Muscle layer of duodenum (tissue), 2 donors: ENCODE data around the gene IMPA2.
"Not testable (repeated sequence)": the region's sequence is repeated elsewhere in the genome, so short reads cannot be mapped to it uniquely, and the experiment has no call there.

Source experiments
- H3K27ac ChIP-seq: one replicate; pipeline ENCODE4 v1.7.0; 2013; ENCODE audit warnings: mild to moderate bottlenecking, low read length
- H3K27me3 ChIP-seq: one replicate; pipeline ENCODE4 v1.7.0; 2013; ENCODE audit warnings: low read depth, mild to moderate bottlenecking, control low read depth, low read length
- H3K36me3 ChIP-seq, 2 donors: one replicate each; pipeline ENCODE4 v1.7.0; 2013; ENCODE audit warnings: low read length in 2 of 2, control low read depth in 1 of 2, mild to moderate bottlenecking in 1 of 2; ENCODE audit not compliant: insufficient read depth in 2 of 2, control insufficient read depth in 1 of 2
- H3K4me1 ChIP-seq, 2 donors: one replicate each; pipeline ENCODE4 v1.7.0; 2013; ENCODE audit warnings: low read length in 2 of 2, mild to moderate bottlenecking in 2 of 2, control low read depth in 1 of 2, moderate library complexity in 1 of 2; ENCODE audit not compliant: insufficient read depth in 2 of 2, control insufficient read depth in 1 of 2
- H3K4me3 ChIP-seq, 2 donors: one replicate each; pipeline ENCODE4 v1.7.0; 2013; ENCODE audit warnings: low read length in 2 of 2, low read depth in 1 of 2, mild to moderate bottlenecking in 1 of 2
- H3K9me3 ChIP-seq, 2 donors: one replicate each; pipeline ENCODE4 v1.7.0; 2013; ENCODE audit warnings: low read length in 2 of 2, control low read depth in 1 of 2, mild to moderate bottlenecking in 1 of 2; ENCODE audit not compliant: control insufficient read depth in 1 of 2
- donor health status: healthy.

IMPA2 gene

GRCh38 chr18:11963991-11964484 is 17.3 kb upstream of the IMPA2 start:
- H3K4me3 ChIP-seq = no peak overlapping the region
- H3K27me3 ChIP-seq = no peaks in the 10 kb centered on the region
- H3K4me1 ChIP-seq = peaks cover 0 to 8% of the 10 kb centered on the region in 2 donors
- H3K27ac ChIP-seq = peak overlapping the region; percentile 31
- H3K36me3 ChIP-seq = no peaks in the 10 kb centered on the region
- H3K9me3 ChIP-seq = no peaks in the 10 kb centered on the region

GRCh38 chr18:11969904-11970835 is 11.1 kb upstream of the IMPA2 start:
- Histone ChIP-seq H3K4me3 (no peak overlapping the region), H3K27me3 (no peaks in the 10 kb centered on the region), H3K4me1 (no peaks in the 10 kb centered on the region), H3K36me3 (no peaks in the 10 kb centered on the region), H3K27ac (no peak overlapping the region), H3K9me3 (no peaks in the 10 kb centered on the region)

GRCh38 chr18:11970836-11971226 is 10.5 kb upstream of the IMPA2 start:
- not testable (repeated sequence) for H3K36me3 ChIP-seq, H3K27me3 ChIP-seq, H3K4me1 ChIP-seq, H3K27ac ChIP-seq, H3K9me3 ChIP-seq, H3K4me3 ChIP-seq

- Histone ChIP-seq H3K4me3 (no peak overlapping the region), H3K27ac (no peak overlapping the region), H3K36me3 (no peaks in the 10 kb centered on the region), H3K4me1 (no peaks in the 10 kb centered on the region), H3K27me3 (no peaks in the 10 kb centered on the region), H3K9me3 (no peaks in the 10 kb centered on the region)
These were observed 8.7 kb upstream of the IMPA2 start for GRCh38 chr18:11972371-11973174.

GRCh38 chr18:11974741-11975325 is 6.5 kb upstream of the IMPA2 start:
- H3K4me3 ChIP-seq = no peak overlapping the region
- H3K36me3 ChIP-seq = no peaks in the 10 kb centered on the region
- H3K4me1 ChIP-seq = peaks cover 0 to 1% of the 10 kb centered on the region in 2 donors
- H3K27me3 ChIP-seq = no peaks in the 10 kb centered on the region
- H3K27ac ChIP-seq = no peak overlapping the region
- H3K9me3 ChIP-seq = no peaks in the 10 kb centered on the region

GRCh38 chr18:11975723-11976122 is 5.6 kb upstream of the IMPA2 start:
- Histone ChIP-seq H3K4me1 (peaks cover 0 to 6% of the 10 kb centered on the region in 2 donors), H3K27ac (no peak overlapping the region), H3K4me3 (no peak overlapping the region), H3K9me3 (no peaks in the 10 kb centered on the region), H3K27me3 (no peaks in the 10 kb centered on the region), H3K36me3 (no peaks in the 10 kb centered on the region)

GRCh38 chr18:11976315-11977152 is 4.8 kb upstream of the IMPA2 start:
- no peak overlapping the region for H3K27ac ChIP-seq
- H3K27me3 ChIP-seq = no peaks in the 10 kb centered on the region
- H3K4me1 ChIP-seq = peaks cover 0 to 6% of the 10 kb centered on the region in 2 donors
- no peaks in the 10 kb centered on the region for H3K36me3 ChIP-seq
- H3K4me3 ChIP-seq = no peak overlapping the region
- no peaks in the 10 kb centered on the region for H3K9me3 ChIP-seq

GRCh38 chr18:11977153-11977466 is 4.2 kb upstream of the IMPA2 start:
- Histone ChIP-seq H3K36me3 (no peaks in the 10 kb centered on the region), H3K27ac (no peak overlapping the region), H3K27me3 (no peaks in the 10 kb centered on the region), H3K4me1 (peaks cover 0 to 6% of the 10 kb centered on the region in 2 donors), H3K9me3 (no peaks in the 10 kb centered on the region), H3K4me3 (no peak overlapping the region)

GRCh38 chr18:11978956-11979355 is 2.4 kb upstream of the IMPA2 start:
- no peak overlapping the region for H3K4me3 ChIP-seq
- no peak overlapping the region for H3K27ac ChIP-seq
- H3K36me3 ChIP-seq = no peaks in the 10 kb centered on the region
- peaks cover 0 to 6% of the 10 kb centered on the region in 2 donors for H3K4me1 ChIP-seq
- H3K9me3 ChIP-seq = no peaks in the 10 kb centered on the region
- no peaks in the 10 kb centered on the region for H3K27me3 ChIP-seq

GRCh38 chr18:11980163-11980493 is 1.2 kb upstream of the IMPA2 start:
- Histone ChIP-seq H3K9me3 (no peaks in the 10 kb centered on the region), H3K27ac (peak overlapping the region; percentile 94), H3K27me3 (no peaks in the 10 kb centered on the region), H3K36me3 (no peaks in the 10 kb centered on the region), H3K4me1 (peaks cover 0 to 6% of the 10 kb centered on the region in 2 donors), H3K4me3 (peak overlapping the region; percentile 65 to 83)
